Subcutaneous abdominal adipose tissue (tissue), 5 donors: ENCODE measurements around the gene MMP20.

Experiments
- H3K27ac ChIP-seq: one replicate; pipeline ENCODE4 v1.7.0; 2013; ENCODE audit warnings: low read depth, mild to moderate bottlenecking, inconsistent platforms, low read length, moderate library complexity
- H3K27me3 ChIP-seq, 5 donors: one replicate each; pipeline ENCODE4 v1.7.0; 2013; ENCODE audit warnings: low read length in 5 of 5, inconsistent platforms in 1 of 5; ENCODE audit not compliant: control insufficient read depth in 5 of 5, insufficient read depth in 4 of 5
- H3K36me3 ChIP-seq, 5 donors: one replicate each; pipeline ENCODE4 v1.7.0; 2013; ENCODE audit warnings: low read length in 5 of 5; ENCODE audit not compliant: control insufficient read depth in 5 of 5, insufficient read depth in 5 of 5
- H3K4me1 ChIP-seq, 5 donors: one replicate each; pipeline ENCODE4 v1.7.0; 2013; ENCODE audit warnings: low read length in 5 of 5, mild to moderate bottlenecking in 3 of 5, moderate library complexity in 1 of 5; ENCODE audit not compliant: control insufficient read depth in 5 of 5, insufficient read depth in 5 of 5
- H3K4me3 ChIP-seq, 5 donors: one replicate each; pipeline ENCODE4 v1.7.0; 2013; ENCODE audit warnings: low read length in 5 of 5, low read depth in 1 of 5
- H3K9ac ChIP-seq, 5 donors: one replicate each; pipeline ENCODE4 v1.7.0; 2013; ENCODE audit warnings: low read length in 5 of 5, mild to moderate bottlenecking in 4 of 5, moderate library complexity in 3 of 5
- H3K9me3 ChIP-seq, 5 donors: one replicate each; pipeline ENCODE4 v1.7.0; 2013; ENCODE audit warnings: low read length in 5 of 5; ENCODE audit not compliant: control insufficient read depth in 5 of 5
- donor health status: healthy.
- donor health status: healthy.
- donor health status: healthy.
- donor health status: healthy.
- donor health status: healthy.

Gene MMP20

DNA sequence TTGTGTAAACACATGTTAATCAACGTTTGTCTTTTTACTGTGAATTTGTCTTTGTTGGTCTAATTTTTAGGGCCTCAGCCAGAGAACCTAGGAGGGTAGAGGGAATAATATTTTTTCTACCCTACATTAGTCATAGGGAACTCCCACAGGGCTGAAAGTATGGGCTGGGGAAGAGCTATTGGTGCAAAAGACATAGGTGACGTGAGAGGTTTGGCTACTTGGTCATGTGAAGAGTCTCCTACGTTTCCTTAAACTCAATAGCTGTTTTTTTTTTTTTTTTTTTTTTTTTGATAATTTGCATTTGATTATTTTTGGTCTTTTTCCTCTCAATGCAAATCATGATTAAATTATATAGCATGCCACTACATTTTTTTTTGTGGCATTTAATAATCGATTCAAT, 78.7 kb downstream of the MMP20 start:
- Histone ChIP-seq H3K9ac (no peak overlapping the region), H3K4me1 (peaks cover 3 to 8% (median 8%) of the 10 kb centered on the region in 5 donors), H3K27ac (no peak overlapping the region), H3K9me3 (no peaks in the 10 kb centered on the region), H3K4me3 (no peak overlapping the region), H3K36me3 (no peaks in the 10 kb centered on the region), H3K27me3 (no peaks in the 10 kb centered on the region)

DNA sequence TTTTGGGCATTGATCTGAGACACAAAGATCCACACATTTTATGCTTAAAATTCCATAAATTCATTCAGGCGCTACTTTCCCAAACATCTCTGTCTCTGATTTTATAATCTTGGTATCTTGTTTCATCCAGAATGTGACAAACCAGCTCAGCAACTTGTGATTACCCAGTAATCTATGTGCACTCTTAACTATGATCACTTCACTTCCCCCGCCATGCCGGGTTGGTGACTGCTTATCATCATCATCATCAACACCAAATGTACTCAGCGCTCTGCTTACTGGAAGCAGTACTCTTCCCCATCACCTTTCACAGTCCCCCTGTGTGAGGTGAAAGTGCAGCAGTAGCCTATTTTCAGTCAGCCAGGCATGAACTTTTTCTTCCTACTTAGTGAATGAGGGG, 79.4 kb downstream of the MMP20 start:
- Histone ChIP-seq H3K36me3 (no peaks in the 10 kb centered on the region), H3K27ac (no peak overlapping the region), H3K9ac (no peak overlapping the region), H3K4me1 (peaks cover 0 to 1% (median under 1%) of the 10 kb centered on the region in 5 donors), H3K9me3 (no peaks in the 10 kb centered on the region), H3K27me3 (no peaks in the 10 kb centered on the region), H3K4me3 (no peak overlapping the region)

DNA sequence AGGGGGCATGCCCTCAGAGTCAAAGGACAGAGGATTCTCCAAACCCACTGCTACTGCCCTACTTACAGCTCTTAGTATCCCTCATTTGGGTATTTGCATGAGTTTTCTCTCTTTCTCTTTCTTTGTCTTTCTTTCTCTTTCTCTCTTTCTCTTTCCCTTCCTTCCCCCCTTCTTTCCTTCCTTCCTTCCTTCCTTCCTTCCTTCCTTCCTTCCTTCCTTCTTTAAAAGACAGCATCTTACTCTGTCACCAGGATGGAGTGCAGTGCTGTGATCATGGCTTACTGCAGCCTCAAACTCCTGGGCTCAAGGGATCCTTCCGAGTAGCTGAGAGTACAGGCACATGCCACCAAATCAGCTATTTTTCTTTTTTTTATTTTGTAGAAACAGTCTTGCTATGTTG, 80.5 kb downstream of the MMP20 start:
- H3K27ac ChIP-seq, result no peak overlapping the region
- no peak overlapping the region for H3K4me3 ChIP-seq
- H3K9me3 ChIP-seq, result no peaks in the 10 kb centered on the region
- H3K27me3 ChIP-seq, result no peaks in the 10 kb centered on the region
- no peaks in the 10 kb centered on the region for H3K36me3 ChIP-seq
- H3K4me1 ChIP-seq, result no peaks in the 10 kb centered on the region
- H3K9ac ChIP-seq, result no peak overlapping the region

- H3K27me3 ChIP-seq, result no peaks in the 10 kb centered on the region
- H3K9ac ChIP-seq, result no peak overlapping the region
- no peak overlapping the region for H3K27ac ChIP-seq
- H3K4me1 ChIP-seq, result peaks cover 0 to 8% (median 0%) of the 10 kb centered on the region in 5 donors
- peaks cover 0 to 3% (median 0%) of the 10 kb centered on the region in 5 donors for H3K9me3 ChIP-seq
- no peaks in the 10 kb centered on the region for H3K36me3 ChIP-seq
- H3K4me3 ChIP-seq, result no peak overlapping the region
Observed at GRCh38 chr11:102539567-102539966, 85.6 kb downstream of the MMP20 start.

GRCh38 chr11:102538932-102539331, 86.2 kb downstream of the MMP20 start:
- Histone ChIP-seq H3K9ac (no peak overlapping the region), H3K27me3 (no peaks in the 10 kb centered on the region), H3K9me3 (peaks cover 0 to 3% (median 0%) of the 10 kb centered on the region in 5 donors), H3K4me1 (peaks cover 0 to 8% (median 0%) of the 10 kb centered on the region in 5 donors), H3K36me3 (no peaks in the 10 kb centered on the region), H3K27ac (no peak overlapping the region), H3K4me3 (no peak overlapping the region)

DNA sequence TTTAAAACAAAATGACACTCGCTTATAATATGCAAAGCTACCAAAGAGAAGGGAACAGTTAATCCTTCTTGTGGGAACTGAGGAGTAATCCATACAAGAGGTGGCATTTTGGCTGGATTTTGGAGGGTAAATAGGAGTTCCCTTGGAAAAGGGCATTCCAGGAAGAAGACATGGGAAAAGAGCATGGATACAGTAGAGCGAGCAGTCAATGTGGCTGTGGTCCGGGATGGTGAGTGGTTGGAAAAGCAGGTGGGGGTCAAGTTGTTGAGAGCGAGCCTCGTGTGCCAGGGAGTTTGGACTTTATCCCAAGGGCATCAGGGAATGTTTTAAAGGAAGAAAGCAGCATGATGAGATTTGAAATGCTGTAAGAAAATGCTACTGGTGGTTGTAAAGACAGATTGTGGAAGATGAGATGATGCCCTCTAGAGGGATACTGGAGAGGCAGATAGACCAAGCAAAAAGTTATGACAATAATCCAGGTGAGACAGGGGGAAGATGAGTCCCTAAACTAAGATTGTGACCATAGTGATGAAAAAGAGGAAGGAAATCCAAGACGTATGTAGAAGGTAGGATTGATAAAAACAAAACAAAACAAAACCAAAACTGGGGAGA, 90.8 kb downstream of the MMP20 start:
- H3K27ac ChIP-seq, result no peak overlapping the region
- no peaks in the 10 kb centered on the region for H3K36me3 ChIP-seq
- H3K4me1 ChIP-seq, result peaks cover 0 to 8% (median 0%) of the 10 kb centered on the region in 5 donors
- H3K27me3 ChIP-seq, result no peaks in the 10 kb centered on the region
- H3K4me3 ChIP-seq, result no peak overlapping the region
- peaks cover 0 to 3% (median 0%) of the 10 kb centered on the region in 5 donors for H3K9me3 ChIP-seq
- H3K9ac ChIP-seq, result no peak overlapping the region

DNA sequence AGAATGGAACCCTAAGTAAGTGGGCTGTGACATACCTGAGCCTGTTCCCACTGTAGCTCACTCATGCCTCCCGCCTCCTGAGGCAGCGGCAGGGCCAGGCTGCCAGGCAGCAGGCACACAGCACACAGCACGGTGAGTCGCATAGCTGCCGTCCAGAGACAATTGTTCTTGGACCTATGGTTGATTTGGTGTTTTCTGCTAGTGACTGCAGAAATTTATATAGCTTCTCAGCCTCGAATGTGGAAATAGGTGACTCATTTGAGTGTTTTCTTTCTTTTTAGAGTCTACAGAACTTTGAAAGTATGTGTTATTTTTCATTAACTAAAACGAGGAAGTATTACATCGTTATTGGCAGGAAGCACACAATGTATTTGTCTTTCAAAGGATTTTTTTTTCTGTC, 94.6 kb downstream of the MMP20 start, which contains the start of gene MMP7:
Gene MMP7, minus strand, starts transcription at position 190 of the 400 bp plus-strand sequence. Its CDS starts 47 bp downstream, at position 143.
- Histone ChIP-seq H3K9ac (no peak within 1 kb of the TSS), H3K9me3 (peaks cover 0 to 3% (median 0%) of the 10 kb centered on the region in 5 donors), H3K27ac (no peak within 1 kb of the TSS), H3K4me3 (no peak within 1 kb of the TSS), H3K27me3 (no peaks in the 10 kb centered on the region), H3K4me1 (no peaks in the 10 kb centered on the region), H3K36me3 (no peaks in the 10 kb centered on the region)

GRCh38 chr11:102528618-102529017, 96.5 kb downstream of the MMP20 start:
- Histone ChIP-seq H3K9me3 (no peaks in the 10 kb centered on the region), H3K27ac (no peak overlapping the region), H3K9ac (no peak overlapping the region), H3K36me3 (no peaks in the 10 kb centered on the region), H3K27me3 (peaks cover 0 to 4% (median 0%) of the 10 kb centered on the region in 5 donors), H3K4me1 (no peaks in the 10 kb centered on the region), H3K4me3 (no peak overlapping the region)

DNA sequence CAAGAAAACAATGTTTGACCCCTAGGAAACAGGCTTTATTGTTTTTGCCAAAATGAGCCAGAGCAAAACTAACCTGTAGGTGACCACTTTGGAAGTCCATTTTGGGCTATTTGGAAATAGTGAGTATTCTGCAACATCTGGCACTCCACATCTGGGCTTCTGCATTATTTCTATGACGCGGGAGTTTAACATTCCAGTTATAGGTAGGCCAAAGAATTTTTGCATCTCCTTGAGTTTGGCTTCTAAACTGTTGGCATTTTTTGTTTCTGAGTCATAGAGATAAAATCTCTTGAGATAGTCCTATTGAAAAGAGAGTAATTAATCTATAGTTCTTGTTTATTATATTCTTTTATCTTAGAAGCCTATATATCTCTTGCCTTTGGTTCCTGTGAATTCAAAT, 97.4 kb downstream of the MMP20 start:
- Histone ChIP-seq H3K27ac (no peak overlapping the region), H3K4me1 (no peaks in the 10 kb centered on the region), H3K36me3 (no peaks in the 10 kb centered on the region), H3K9me3 (no peaks in the 10 kb centered on the region), H3K9ac (no peak overlapping the region), H3K4me3 (no peak overlapping the region), H3K27me3 (peaks cover 0 to 4% (median 0%) of the 10 kb centered on the region in 5 donors)

- no peak overlapping the region for H3K4me3 ChIP-seq
- peaks cover 0 to 4% (median 0%) of the 10 kb centered on the region in 5 donors for H3K27me3 ChIP-seq
- H3K27ac ChIP-seq, result no peak overlapping the region
- H3K4me1 ChIP-seq, result no peaks in the 10 kb centered on the region
- no peaks in the 10 kb centered on the region for H3K9me3 ChIP-seq
- H3K9ac ChIP-seq, result no peak overlapping the region
- H3K36me3 ChIP-seq, result no peaks in the 10 kb centered on the region
Observed at GRCh38 chr11:102527041-102527440, 98.1 kb downstream of the MMP20 start.
